OCI-LY7 (cell line): ENCODE results near the gene VGLL3. TPM values are rescaled to one million over a fixed set of nuclear protein-coding genes. Genes with fewer than 3 reads are reported as not detected.
"Not testable (repeated sequence)": the region's sequence is repeated elsewhere in the genome, so short reads cannot be mapped to it uniquely, and the experiment has no call there.

ENCODE experiments used
- BruUV-seq: library from RNA; stranded (reverse); fragments of 400-500 nt; replicated peaks from 2 replicates; lab custom pipeline; 2021; lab: Mats Ljungman, UMichigan
- CTCF ChIA-PET: fragments of 300-600 bp; sonication (Branson Sonifier 250); formaldehyde crosslinking; loops from one replicate; lab custom pipeline; 2022; ENCODE audit warnings: antibody characterized with exemption; ENCODE audit not compliant: unreplicated experiment; lab: Charles Lee
- POLR2A ChIA-PET: fragments of 300-600 bp; sonication (Branson Sonifier 250); formaldehyde crosslinking; loops from one replicate; lab custom pipeline; 2022; ENCODE audit warnings: antibody characterized with exemption; lab: Charles Lee
- DNase-seq: peaks from one replicate; pipeline ENCODE4 v3.0.0-alpha.2; 2015; ENCODE audit warnings: low spot score
- H2AFZ ChIP-seq: fragments of 200-600 bp; sonication (generic), shearing (Covaris generic); 2 replicates; pipeline ENCODE4 v1.6.1; 2014; ENCODE audit warnings: mild to moderate bottlenecking, antibody characterized with exemption, low read length, moderate library complexity
- H3K27ac ChIP-seq: fragments of 200-600 bp; sonication (generic); 2 replicates; pipeline ENCODE4 v1.5.1; 2014; ENCODE audit warnings: mixed run types, low read depth, mild to moderate bottlenecking, moderate library complexity, low read length, inconsistent platforms; ENCODE audit not compliant: poor library complexity, severe bottlenecking
- H3K36me3 ChIP-seq: fragments of 200-600 bp; sonication (generic); 2 replicates; pipeline ENCODE4 v1.6.1; 2014; ENCODE audit warnings: mild to moderate bottlenecking, antibody characterized with exemption, low read length, moderate library complexity, mixed read lengths; ENCODE audit not compliant: insufficient read depth
- H3K4me1 ChIP-seq: fragments of 200-600 bp; sonication (generic); 2 replicates; pipeline ENCODE4 v1.5.1; 2014; ENCODE audit warnings: mild to moderate bottlenecking, low read length; ENCODE audit not compliant: insufficient read depth, poor library complexity, severe bottlenecking
- H3K4me2 ChIP-seq: fragments of 200-600 bp; sonication (generic); 2 replicates; pipeline ENCODE4 v1.6.1; 2014; ENCODE audit warnings: mild to moderate bottlenecking, low read length
- H3K4me3 ChIP-seq: fragments of 200-600 bp; sonication (generic); 2 replicates; pipeline ENCODE4 v1.5.1; 2014; ENCODE audit warnings: mild to moderate bottlenecking, low read depth, low read length; ENCODE audit not compliant: poor library complexity, severe bottlenecking
- H3K79me2 ChIP-seq: fragments of 200-600 bp; sonication (generic); 2 replicates; pipeline ENCODE4 v1.6.1; 2016; ENCODE audit warnings: low read depth, mild to moderate bottlenecking, low read length, moderate library complexity, mixed read lengths; ENCODE audit not compliant: insufficient read depth
- H3K9me2 ChIP-seq: fragments of 200-600 bp; sonication (generic); 2 replicates; pipeline ENCODE4 v1.6.1; 2016; ENCODE audit warnings: mild to moderate bottlenecking, low read length, mixed read lengths; ENCODE audit not compliant: insufficient read depth
- H3K9me3 ChIP-seq: fragments of 200-600 bp; sonication (generic); 2 replicates; pipeline ENCODE4 v1.6.1; 2014; ENCODE audit warnings: mild to moderate bottlenecking, mixed run types, low read length, mixed read lengths
- H4K20me1 ChIP-seq: fragments of 200-600 bp; sonication (generic); 2 replicates; pipeline ENCODE4 v1.6.1; 2014; ENCODE audit warnings: mild to moderate bottlenecking, antibody characterized with exemption, low read length, moderate library complexity, mixed read lengths; ENCODE audit not compliant: insufficient read depth
- CTCF ChIP-seq: fragments of 200-600 bp; sonication (generic); conservative IDR thresholded peaks from 2 replicates; pipeline ENCODE4 v1.5.1; 2014; ENCODE audit warnings: mild to moderate bottlenecking, antibody characterized with exemption, low read length, moderate library complexity, mixed read lengths
- EZH2phosphoT487 ChIP-seq: fragments of 200-600 bp; sonication (generic); IDR thresholded peaks from 2 replicates; pipeline ENCODE4 v1.6.1; 2018; ENCODE audit warnings: low read depth, borderline replicate concordance, mild to moderate bottlenecking, mixed run types, antibody characterized with exemption, low read length, moderate library complexity, mixed read lengths
- intact Hi-C: fragments of 100-400 bp; cut with micrococcal nuclease; formaldehyde crosslinking; loops from one replicate; pipeline ENCODE4 v1.10.0; 2022; ENCODE audit not compliant: unreplicated experiment
- total RNA-seq, 2 experiments: library from RNA; depleted of rRNA in 1 of 2; stranded (reverse); fragments of >200 nt in 1 of 2; shearing (Covaris generic) in 1 of 2; gene quantifications; 2 replicates each; pipeline ENCODE4 v1.2.3, GENCODE V29; 2014 to 2022

The VGLL3 gene
- total RNA-seq, 2 experiments from 2014 or later, result not detected

GRCh38 chr3:87035339-87035738 is 44.4 kb upstream of the VGLL3 start:
- POLR2A ChIA-PET, result no interaction called here
- intact Hi-C loops, result no loop called here
- H4K20me1 ChIP-seq, result no peaks in the 10 kb centered on the region
- no peaks in the 10 kb centered on the region for H3K4me1 ChIP-seq
- no peak for TF ChIP-seq CTCF
- TF ChIP-seq EZH2phosphoT487, result no peak
- no peaks in the 10 kb centered on the region for H3K79me2 ChIP-seq
- no peak for DNase-seq
- no peak overlapping the region for H2AFZ ChIP-seq
- BruUV-seq, result no TSS peak
- no peak overlapping the region for H3K4me3 ChIP-seq
- no peaks in the 10 kb centered on the region for H3K36me3 ChIP-seq
- H3K9me3 ChIP-seq, result no peaks in the 10 kb centered on the region
- H3K4me2 ChIP-seq, result no peak overlapping the region
- no peaks in the 10 kb centered on the region for H3K9me2 ChIP-seq
- CTCF ChIA-PET, result no interaction called here
- H3K27ac ChIP-seq, result no peak overlapping the region

GRCh38 chr3:87033205-87033604 is 42.3 kb upstream of the VGLL3 start:
- ChIA-PET POLR2A (no interaction called here), CTCF (no interaction called here)
- Histone ChIP-seq H3K4me3 (no peak overlapping the region), H2AFZ (no peak overlapping the region), H3K9me2 (no peaks in the 10 kb centered on the region), H4K20me1 (no peaks in the 10 kb centered on the region), H3K4me2 (no peak overlapping the region), H3K79me2 (no peaks in the 10 kb centered on the region), H3K4me1 (no peaks in the 10 kb centered on the region), H3K27ac (no peak overlapping the region), H3K36me3 (no peaks in the 10 kb centered on the region), H3K9me3 (no peaks in the 10 kb centered on the region)
- no peak for DNase-seq
- TF ChIP-seq CTCF (no peak), EZH2phosphoT487 (no peak)
- no TSS peak for BruUV-seq
- intact Hi-C loops, result no loop called here

GRCh38 chr3:87025661-87026645 is 35.0 kb upstream of the VGLL3 start:
- H3K79me2 ChIP-seq, result no peaks in the 10 kb centered on the region
- DNase-seq, result no peak
- H3K27ac ChIP-seq, result no peak overlapping the region
- H3K4me1 ChIP-seq, result no peaks in the 10 kb centered on the region
- TF ChIP-seq EZH2phosphoT487, result no peak
- TF ChIP-seq CTCF, result no peak
- H2AFZ ChIP-seq, result no peak overlapping the region
- H4K20me1 ChIP-seq, result no peaks in the 10 kb centered on the region
- H3K9me3 ChIP-seq, result no peaks in the 10 kb centered on the region
- POLR2A ChIA-PET, result no interaction called here
- BruUV-seq, result no TSS peak
- intact Hi-C loops, result no loop called here
- H3K4me2 ChIP-seq, result no peak overlapping the region
- no peaks in the 10 kb centered on the region for H3K36me3 ChIP-seq
- CTCF ChIA-PET, result no interaction called here
- no peak overlapping the region for H3K4me3 ChIP-seq
- H3K9me2 ChIP-seq, result no peaks in the 10 kb centered on the region

GRCh38 chr3:87017370-87017769 is 26.4 kb upstream of the VGLL3 start:
- H3K9me2 ChIP-seq, H2AFZ ChIP-seq, CTCF ChIA-PET, BruUV-seq, H3K79me2 ChIP-seq, H3K4me1 ChIP-seq, H3K4me3 ChIP-seq, POLR2A ChIA-PET, DNase-seq, H4K20me1 ChIP-seq, H3K36me3 ChIP-seq, H3K27ac ChIP-seq, H3K4me2 ChIP-seq, H3K9me3 ChIP-seq: not testable (repeated sequence)
- intact Hi-C loops, result loop anchor here (10.0 kb wide), 1 partner anchor 57 kb away; no protein-coding TSS in a partner anchor
